ENCODE measurements around the gene PAF1.

Gene PAF1

DNA sequence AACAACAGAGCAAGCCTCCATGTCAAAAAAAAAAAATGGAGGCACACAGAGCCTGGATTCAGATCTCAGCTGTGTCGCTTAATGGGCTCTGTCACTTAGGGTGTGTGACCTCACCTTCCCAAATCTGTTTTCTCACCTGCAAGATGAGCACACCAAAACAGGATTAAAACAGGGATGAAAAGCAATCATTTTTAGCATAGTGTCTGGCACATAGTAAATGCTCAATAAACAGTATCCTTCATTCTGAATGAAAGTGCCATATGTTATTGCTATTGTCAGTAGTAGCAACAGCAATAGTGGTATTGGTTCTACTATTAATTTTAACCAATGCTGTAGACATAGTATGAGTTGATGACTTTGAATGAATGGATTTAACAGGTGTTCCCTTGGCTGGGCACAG is 25.4 kb downstream of the PAF1 start:
- Mint-ChIP-seq H3K27ac (no peak overlapping the region), H3K27me3 (no peaks in the 10 kb centered on the region), H3K4me1 (ENCODE audit: low read depth) (peaks cover 5% of the 10 kb centered on the region), H3K9me3 (no peaks in the 10 kb centered on the region), H3K4me3 (no peak overlapping the region), H3K36me3 (ENCODE audit: low read depth) (peaks cover 38% of the 10 kb centered on the region)

DNA sequence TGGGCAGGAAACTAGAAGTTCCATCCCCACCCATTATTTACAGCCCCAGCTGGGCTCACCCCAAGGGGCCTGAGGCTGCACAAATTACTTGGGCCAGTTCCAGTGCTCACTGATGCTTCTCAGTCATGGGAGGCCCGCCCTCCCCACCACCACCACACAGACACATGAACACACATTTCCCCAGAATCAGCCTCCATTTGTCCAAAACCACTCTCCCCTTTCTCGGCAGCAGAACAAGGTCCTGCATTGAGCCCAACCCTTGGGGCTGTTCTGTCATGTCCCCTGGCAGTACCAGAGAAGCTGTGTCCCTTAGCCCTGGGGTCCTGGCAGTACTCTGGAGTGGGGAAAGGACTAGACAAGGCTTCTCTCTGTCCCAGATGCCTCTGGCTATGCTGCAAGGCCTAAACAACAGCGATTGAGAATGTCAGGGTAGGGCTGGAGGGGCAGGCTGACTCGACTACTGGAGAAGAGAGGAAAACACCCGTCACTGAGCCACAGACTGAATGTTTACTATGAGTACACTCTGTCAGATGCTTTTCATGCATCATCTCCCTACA is 26.9 kb downstream of the PAF1 start:
- Mint-ChIP-seq H3K27ac (no peak overlapping the region), H3K4me1 (ENCODE audit: low read depth) (peaks cover 5% of the 10 kb centered on the region), H3K4me3 (no peak overlapping the region), H3K9me3 (no peaks in the 10 kb centered on the region), H3K27me3 (no peaks in the 10 kb centered on the region), H3K36me3 (ENCODE audit: low read depth) (peaks cover 42% of the 10 kb centered on the region)

DNA sequence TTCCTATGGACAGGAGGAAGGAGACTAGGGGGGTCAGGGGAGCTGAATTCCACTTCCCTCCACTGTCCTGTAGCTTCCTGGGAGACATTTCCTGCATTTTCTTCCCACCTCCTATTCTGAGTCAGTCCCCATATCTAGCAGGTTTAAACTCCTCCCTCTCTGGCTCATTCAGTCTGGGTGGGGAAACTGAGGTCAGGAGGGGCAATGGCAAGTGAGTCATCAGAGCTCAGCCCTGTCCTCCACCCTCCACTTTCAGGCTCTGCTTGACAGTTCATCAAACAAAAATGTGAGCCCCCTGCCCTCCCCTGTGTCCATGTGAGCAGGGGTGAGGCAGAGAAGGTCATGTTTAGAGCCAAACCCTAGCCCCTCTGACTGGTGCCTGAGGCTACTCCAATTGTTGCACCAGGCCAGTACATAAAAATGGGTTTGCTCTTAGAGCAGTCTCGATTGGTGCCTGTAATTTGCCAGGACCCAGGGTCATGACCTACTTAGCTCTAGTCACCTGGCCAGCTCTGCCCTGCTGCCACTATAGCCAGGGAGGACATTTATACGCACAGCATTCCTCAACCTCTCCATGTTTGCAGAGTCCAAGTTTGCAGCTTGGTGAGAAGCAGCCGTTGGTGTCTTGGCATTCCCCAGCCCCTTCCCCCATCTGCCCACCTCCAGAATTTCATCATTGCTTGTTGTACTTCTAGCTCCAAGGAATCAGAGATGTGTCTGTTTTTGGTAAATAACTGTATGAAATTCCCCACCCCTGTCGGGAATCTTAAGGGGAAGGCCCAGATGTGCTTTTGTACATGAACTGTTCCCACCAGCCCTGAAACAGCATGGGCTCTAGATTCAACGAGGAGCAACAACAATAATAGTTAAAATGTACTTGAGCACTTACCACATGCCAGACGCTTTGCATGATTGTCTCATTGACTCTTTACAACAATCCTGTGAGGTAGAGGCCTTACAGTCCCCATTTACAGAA is 27.9 kb downstream of the PAF1 start:
- Mint-ChIP-seq H3K4me3 (no peak overlapping the region), H3K27me3 (no peaks in the 10 kb centered on the region), H3K9me3 (no peaks in the 10 kb centered on the region), H3K4me1 (ENCODE audit: low read depth) (peaks cover 5% of the 10 kb centered on the region), H3K36me3 (ENCODE audit: low read depth) (peaks cover 36% of the 10 kb centered on the region), H3K27ac (no peak overlapping the region)

DNA sequence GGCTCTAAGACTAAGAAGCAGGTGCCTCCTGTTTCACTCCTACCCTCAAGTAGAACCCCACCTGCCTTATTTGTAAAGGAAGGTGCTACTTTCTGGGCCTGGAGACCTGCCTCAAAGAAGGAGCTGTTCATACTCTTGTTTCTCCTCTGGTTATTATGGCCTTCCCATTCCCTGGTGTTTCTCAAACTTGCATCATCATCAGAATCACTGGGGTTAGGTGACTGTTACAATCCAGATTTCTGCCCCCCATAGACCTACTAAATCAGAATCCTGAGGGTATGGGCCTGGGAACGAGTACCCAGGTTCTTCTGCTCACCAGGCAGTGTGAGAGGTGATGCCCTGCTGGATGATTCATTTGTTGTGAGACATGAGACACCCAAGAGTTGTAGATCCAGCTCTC is 30.3 kb downstream of the PAF1 start:
- Mint-ChIP-seq H3K9me3 (no peaks in the 10 kb centered on the region), H3K4me3 (no peak overlapping the region), H3K27me3 (no peaks in the 10 kb centered on the region), H3K27ac (no peak overlapping the region), H3K4me1 (ENCODE audit: low read depth) (peaks cover 5% of the 10 kb centered on the region), H3K36me3 (ENCODE audit: low read depth) (peaks cover 52% of the 10 kb centered on the region)

DNA sequence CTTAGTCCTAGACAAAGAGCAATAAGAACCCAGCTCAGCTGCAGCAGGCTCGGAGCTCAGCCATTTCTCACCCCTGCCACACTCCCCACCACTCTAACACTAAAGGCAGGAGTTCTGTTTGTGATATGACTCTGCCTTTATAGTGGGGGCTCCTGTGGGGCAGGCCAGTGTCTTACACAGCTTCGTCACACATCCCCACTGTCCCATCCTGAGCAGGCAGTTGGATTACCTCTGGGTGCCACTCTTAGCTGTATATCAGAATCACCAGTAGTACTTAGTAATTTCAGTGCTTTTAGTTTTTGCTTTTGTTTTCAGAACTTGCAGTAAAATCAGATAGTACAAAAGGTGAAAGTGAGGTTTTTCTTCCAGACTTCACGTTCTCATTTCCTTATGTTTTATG is 31.9 kb downstream of the PAF1 start:
- Mint-ChIP-seq H3K4me1 (ENCODE audit: low read depth) (peaks cover 5% of the 10 kb centered on the region), H3K9me3 (no peaks in the 10 kb centered on the region), H3K36me3 (ENCODE audit: low read depth) (peaks cover 60% of the 10 kb centered on the region), H3K27me3 (no peaks in the 10 kb centered on the region), H3K4me3 (no peak overlapping the region), H3K27ac (no peak overlapping the region)

DNA sequence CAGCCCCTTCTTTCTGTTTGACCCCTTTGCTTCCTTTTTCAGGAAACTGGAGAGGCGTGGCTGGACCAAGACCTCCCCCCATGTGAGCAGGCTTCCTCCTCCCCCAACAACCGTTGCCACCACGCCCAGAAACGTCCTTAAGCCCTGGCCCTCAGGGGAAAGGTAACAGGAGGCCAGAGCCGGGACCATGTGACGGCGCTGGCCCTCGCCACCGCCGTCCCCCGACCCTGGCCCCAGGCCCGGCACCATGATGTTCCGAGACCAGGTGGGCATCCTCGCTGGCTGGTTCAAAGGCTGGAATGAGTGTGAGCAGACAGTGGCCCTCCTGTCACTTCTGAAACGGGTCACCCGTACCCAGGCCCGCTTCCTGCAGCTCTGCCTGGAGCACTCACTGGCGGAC is 34.3 kb downstream of the PAF1 start:
- H3K36me3 Mint-ChIP-seq (ENCODE audit: low read depth): peaks cover 63% of the 10 kb centered on the region
- no peak overlapping the region for H3K27ac Mint-ChIP-seq
- H3K4me3 Mint-ChIP-seq: no peak overlapping the region
- no peaks in the 10 kb centered on the region for H3K9me3 Mint-ChIP-seq
- peaks cover 9% of the 10 kb centered on the region for H3K4me1 Mint-ChIP-seq (ENCODE audit: low read depth)
- no peaks in the 10 kb centered on the region for H3K27me3 Mint-ChIP-seq

DNA sequence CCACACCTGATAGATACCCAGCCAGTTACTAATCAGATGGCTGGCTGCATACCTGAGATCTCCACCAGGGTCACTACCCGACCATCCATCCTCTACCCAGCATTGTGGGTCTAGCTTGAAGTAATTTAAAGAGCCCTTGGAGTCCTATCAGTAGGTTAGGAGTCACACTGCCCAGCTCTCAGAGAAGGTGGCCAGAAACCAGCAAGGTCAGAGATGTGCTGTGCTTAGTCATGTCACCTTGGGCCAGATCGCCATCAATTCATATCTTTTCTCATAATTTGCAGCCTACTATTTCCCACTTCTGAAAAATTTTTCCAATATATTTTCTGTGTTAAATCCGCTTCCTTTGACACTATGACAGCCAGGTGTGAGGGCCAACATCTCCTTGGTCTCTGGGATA is 34.8 kb downstream of the PAF1 start:
- Mint-ChIP-seq H3K27ac (no peak overlapping the region), H3K9me3 (no peaks in the 10 kb centered on the region), H3K4me3 (no peak overlapping the region), H3K4me1 (ENCODE audit: low read depth) (peaks cover 14% of the 10 kb centered on the region), H3K36me3 (ENCODE audit: low read depth) (peaks cover 69% of the 10 kb centered on the region), H3K27me3 (no peaks in the 10 kb centered on the region)

DNA sequence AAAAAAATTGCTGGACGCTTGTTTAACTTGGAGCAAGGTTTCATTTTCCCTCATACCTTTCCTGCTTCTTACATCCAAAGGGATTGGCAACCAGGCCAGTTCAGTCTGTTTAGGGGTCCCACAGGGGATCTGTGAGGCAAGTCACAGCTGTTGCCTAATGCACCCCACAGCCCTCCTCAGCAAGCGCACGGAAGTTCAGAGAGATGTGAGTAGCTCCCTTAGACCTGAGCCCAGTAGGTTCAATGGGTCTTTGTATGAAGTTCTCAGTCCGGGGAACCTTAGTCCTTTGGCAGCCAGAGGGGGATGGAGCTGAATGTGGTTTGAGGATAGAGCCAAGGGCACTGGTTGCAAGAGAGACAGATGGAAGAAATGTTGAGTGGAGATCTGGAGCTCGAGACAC is 35.7 kb downstream of the PAF1 start:
- Mint-ChIP-seq H3K4me1 (ENCODE audit: low read depth) (peaks cover 16% of the 10 kb centered on the region), H3K36me3 (ENCODE audit: low read depth) (peaks cover 63% of the 10 kb centered on the region), H3K27ac (no peak overlapping the region), H3K27me3 (no peaks in the 10 kb centered on the region), H3K9me3 (no peaks in the 10 kb centered on the region), H3K4me3 (no peak overlapping the region)

DNA sequence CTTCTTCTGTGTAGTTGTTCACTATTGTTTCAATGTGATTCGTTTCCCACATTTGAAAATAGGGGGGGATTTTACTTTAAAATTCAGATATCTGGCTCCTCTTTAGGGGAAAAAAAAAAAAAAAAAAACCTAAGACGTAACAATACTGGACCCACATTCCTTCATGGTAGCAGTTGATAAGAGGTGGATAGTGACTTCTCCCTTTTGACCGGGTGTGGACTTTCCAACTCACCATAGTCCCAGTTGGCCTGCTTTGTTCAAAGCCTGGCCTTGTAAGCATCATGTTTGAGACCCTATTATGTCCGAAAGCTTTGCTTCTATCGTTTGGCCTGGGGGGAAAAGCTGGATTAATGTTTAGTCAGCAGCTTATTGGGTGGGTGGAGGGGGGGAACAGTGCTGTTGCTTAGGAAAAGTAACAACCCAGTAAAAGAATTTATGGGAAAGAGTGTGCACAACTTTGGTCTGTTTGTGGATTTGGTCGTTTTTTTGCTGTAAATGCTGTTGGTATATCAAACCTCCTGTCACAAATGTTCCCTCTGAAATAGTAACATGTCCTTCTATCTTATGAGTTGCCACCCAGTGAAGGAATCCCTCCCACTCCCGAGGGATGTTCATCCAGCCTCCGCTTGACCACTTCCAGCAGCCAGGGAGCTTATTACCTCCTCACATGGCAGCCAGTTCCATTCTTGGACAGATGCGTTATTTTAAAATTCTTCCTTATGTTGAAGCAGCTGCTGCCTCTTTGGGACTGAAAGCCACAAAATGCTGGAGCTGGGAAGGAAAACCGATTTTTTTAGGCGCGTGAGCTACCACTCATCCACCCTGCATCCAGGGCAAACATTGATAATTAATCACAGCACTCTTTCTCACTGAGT is 38.3 kb downstream of the PAF1 start:
- H3K4me3 Mint-ChIP-seq: no peak overlapping the region
- H3K27me3 Mint-ChIP-seq: no peaks in the 10 kb centered on the region
- H3K36me3 Mint-ChIP-seq (ENCODE audit: low read depth): peaks cover 67% of the 10 kb centered on the region
- no peaks in the 10 kb centered on the region for H3K9me3 Mint-ChIP-seq
- H3K27ac Mint-ChIP-seq: peak overlapping the region; percentile 74
- peaks cover 40% of the 10 kb centered on the region for H3K4me1 Mint-ChIP-seq (ENCODE audit: low read depth)

DNA sequence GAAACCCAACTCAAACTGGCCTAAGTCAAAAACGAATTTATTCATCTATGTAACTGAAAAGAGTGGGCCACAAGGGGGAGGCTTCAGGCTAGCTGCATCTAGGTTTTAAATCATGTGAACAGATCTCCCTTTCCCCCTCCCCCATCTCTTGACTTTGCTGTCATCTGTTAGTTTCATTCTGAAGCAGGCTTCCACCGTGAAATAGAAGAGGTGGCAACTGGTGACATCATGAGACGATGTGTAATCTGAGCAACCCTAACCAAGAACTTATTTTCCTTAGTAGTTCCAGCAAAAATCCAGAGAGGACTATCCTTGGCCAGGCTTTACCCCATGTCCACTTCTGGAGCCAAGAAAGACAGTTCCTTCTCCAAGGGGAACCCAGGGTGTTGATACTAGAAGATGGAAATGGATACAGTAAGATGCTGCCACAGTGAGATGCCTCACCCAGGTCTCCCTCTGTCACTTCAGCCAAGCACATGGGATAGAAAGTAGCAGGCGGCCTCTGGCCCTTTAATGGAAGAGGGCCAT is 39.3 kb downstream of the PAF1 start:
- H3K9me3 Mint-ChIP-seq: no peaks in the 10 kb centered on the region
- H3K4me1 Mint-ChIP-seq (ENCODE audit: low read depth): peaks cover 49% of the 10 kb centered on the region
- peaks cover 59% of the 10 kb centered on the region for H3K36me3 Mint-ChIP-seq (ENCODE audit: low read depth)
- no peak overlapping the region for H3K4me3 Mint-ChIP-seq
- H3K27me3 Mint-ChIP-seq: no peaks in the 10 kb centered on the region
- peak overlapping the region; percentile 74 for H3K27ac Mint-ChIP-seq

DNA sequence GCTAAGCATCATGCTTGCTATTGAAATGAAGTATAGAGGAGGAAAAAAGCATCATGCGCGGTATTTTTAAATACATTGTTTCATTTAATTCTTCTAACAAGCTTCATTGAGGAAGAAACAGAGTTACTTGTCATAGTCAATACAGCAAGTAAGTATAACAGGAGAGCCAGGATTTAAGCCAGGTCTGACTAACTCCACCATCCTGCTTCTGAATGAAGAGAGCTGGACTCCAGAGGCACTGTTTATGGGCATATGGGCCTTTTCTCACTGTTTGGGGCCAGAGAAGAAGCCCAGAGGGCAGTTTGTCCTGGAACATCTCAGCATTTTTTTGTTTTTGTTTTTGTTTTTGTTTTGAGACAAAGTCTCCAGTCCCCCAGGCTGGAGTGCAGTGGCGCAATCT is 40.8 kb downstream of the PAF1 start:
- H3K36me3 Mint-ChIP-seq (ENCODE audit: low read depth): peaks cover 47% of the 10 kb centered on the region
- H3K4me1 Mint-ChIP-seq (ENCODE audit: low read depth): peaks cover 63% of the 10 kb centered on the region
- H3K27ac Mint-ChIP-seq: no peak overlapping the region
- no peak overlapping the region for H3K4me3 Mint-ChIP-seq
- H3K9me3 Mint-ChIP-seq: no peaks in the 10 kb centered on the region
- no peaks in the 10 kb centered on the region for H3K27me3 Mint-ChIP-seq

DNA sequence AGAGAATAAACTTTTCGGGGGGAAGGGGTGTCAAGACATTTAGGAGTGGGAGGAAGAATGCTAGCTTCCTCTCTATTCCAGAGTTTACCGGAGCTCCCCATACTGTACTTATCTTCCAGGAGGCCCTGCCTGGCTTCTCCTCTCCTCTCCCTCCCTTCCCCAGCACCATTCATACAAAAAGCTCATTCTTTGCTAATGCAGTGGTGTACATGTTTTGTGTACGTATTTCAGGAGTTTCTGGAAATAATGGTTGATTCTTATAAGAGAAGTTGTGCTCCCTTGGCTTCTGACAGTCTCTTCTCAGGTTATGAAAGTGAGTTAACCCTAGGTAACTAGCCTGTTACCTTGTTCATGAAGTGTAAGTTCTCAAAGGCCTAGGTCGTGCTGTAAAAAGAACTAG is 41.6 kb downstream of the PAF1 start:
- peaks cover 38% of the 10 kb centered on the region for H3K36me3 Mint-ChIP-seq (ENCODE audit: low read depth)
- H3K9me3 Mint-ChIP-seq: no peaks in the 10 kb centered on the region
- peak overlapping the region; percentile 10 for H3K27ac Mint-ChIP-seq
- no peaks in the 10 kb centered on the region for H3K27me3 Mint-ChIP-seq
- H3K4me1 Mint-ChIP-seq (ENCODE audit: low read depth): peaks cover 72% of the 10 kb centered on the region
- no peak overlapping the region for H3K4me3 Mint-ChIP-seq

DNA sequence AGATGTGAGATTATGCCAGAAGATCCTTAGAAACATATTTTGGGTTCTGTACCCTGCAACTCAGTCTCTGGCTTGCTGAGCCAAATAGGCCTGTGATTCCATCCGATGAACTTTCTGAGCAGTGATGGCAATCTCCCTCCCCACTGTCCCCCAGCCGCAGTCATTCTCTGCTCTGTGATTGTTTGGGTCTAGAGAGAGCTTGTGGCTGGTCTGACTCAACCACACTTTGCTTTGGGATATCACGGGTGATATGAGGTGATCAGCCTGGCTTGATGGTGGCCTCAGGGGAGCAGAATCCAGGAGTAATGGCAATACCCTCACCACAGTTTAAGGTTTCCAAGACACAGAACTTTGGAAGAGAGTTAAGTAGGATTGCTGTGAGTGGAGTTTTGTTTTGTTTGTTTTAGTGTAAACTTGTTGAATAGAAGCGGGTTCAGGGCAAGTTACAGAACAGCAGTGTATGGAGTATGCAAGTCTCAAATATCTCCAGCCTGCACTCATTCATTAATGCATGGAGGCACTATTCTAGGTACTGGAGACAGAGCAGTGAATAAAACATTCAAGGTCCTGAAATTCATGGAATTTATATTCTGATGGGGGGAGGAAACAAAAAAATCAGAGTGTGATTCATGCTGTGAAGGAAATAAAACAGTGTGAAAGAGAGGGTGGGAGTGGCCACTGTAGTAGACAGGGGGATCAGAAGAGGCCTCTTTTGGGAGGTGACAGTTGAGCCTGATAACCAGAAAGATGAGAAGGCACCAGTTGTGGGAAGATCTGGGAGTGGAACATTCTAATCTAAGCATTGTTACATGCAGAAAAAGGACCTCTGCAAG is 43.4 kb downstream of the PAF1 start:
- H3K4me1 Mint-ChIP-seq (ENCODE audit: low read depth): peaks cover 86% of the 10 kb centered on the region
- no peaks in the 10 kb centered on the region for H3K27me3 Mint-ChIP-seq
- H3K4me3 Mint-ChIP-seq: no peak overlapping the region
- H3K36me3 Mint-ChIP-seq (ENCODE audit: low read depth): peaks cover 30% of the 10 kb centered on the region
- no peaks in the 10 kb centered on the region for H3K9me3 Mint-ChIP-seq
- peak overlapping the region; percentile 65 for H3K27ac Mint-ChIP-seq

DNA sequence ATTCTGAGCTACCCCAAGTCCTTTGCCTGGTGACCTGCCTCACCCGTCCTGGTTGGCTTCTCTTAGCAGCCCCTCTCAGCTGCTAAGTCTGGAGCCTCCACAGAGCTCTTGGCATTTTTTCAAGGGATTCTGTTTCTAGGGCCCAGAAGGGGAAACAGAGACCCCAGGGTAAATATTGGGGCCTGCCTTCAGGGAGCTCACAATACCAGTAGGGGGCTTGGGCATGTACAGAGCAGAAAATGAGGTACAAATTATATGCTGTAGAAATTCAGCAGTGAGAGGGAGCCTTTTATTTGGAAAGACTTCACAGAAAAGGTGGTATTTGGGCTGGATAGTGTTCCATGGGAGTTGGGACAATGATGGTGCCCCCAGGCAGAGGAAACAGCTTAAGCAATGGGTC is 45.0 kb downstream of the PAF1 start:
- H3K36me3 Mint-ChIP-seq (ENCODE audit: low read depth): peaks cover 16% of the 10 kb centered on the region
- no peaks in the 10 kb centered on the region for H3K9me3 Mint-ChIP-seq
- no peak overlapping the region for H3K27ac Mint-ChIP-seq
- no peak overlapping the region for H3K4me3 Mint-ChIP-seq
- H3K27me3 Mint-ChIP-seq: no peaks in the 10 kb centered on the region
- H3K4me1 Mint-ChIP-seq (ENCODE audit: low read depth): peaks cover 77% of the 10 kb centered on the region

Measured in stimulated activated naive CD8-positive, alpha-beta T cell treated with anti-CD3 and anti-CD28 coated beads, Interleukin-15, Interleukin-2, amounts not matched to agents 100 ng/mL and 50 ng/mL, for 24 hours (primary cell).